Retinal pigment epithelial cell (primary cell): Measurements from ENCODE around the gene L3MBTL4.

Experiments used
- DNase-seq: peaks from one replicate; pipeline ENCODE4 v3.0.0-alpha.2; 2010; ENCODE audit warnings: low read depth
- H3K4me3 ChIP-seq: 2 replicates; pipeline ENCODE4 v1.5.1; 2011; ENCODE audit warnings: mild to moderate bottlenecking, low read length, control low read depth, moderate library complexity
- TF ChIP-seq, protein P1 (sequence below): conservative IDR thresholded peaks from 2 replicates; pipeline ENCODE4 v1.5.1; 2011; ENCODE audit warnings: low read depth, low read length, control low read depth, inconsistent platforms

L3MBTL4 gene

DNA sequence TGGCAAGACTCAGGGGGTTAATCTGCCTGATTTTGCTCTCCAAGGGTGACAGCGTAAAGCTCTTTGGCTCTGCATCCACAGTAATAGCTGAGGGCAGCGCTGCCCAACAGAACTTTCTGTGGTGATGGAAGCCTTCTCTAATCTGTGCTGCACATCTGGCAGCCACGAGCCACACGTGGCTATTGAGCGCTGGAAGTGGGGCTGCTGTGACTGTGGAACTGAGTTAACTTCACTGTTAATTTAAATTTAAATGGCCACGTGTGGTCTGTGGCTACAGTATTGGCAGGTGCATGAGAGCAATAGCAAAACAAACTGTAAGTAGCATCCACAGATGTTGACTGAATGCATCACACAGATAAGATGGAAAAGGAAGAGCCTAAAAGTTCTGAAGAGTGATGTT lies 472.1 kb downstream of the L3MBTL4 start:
- DNase-seq = no peak
- TF ChIP-seq, protein P1, sequence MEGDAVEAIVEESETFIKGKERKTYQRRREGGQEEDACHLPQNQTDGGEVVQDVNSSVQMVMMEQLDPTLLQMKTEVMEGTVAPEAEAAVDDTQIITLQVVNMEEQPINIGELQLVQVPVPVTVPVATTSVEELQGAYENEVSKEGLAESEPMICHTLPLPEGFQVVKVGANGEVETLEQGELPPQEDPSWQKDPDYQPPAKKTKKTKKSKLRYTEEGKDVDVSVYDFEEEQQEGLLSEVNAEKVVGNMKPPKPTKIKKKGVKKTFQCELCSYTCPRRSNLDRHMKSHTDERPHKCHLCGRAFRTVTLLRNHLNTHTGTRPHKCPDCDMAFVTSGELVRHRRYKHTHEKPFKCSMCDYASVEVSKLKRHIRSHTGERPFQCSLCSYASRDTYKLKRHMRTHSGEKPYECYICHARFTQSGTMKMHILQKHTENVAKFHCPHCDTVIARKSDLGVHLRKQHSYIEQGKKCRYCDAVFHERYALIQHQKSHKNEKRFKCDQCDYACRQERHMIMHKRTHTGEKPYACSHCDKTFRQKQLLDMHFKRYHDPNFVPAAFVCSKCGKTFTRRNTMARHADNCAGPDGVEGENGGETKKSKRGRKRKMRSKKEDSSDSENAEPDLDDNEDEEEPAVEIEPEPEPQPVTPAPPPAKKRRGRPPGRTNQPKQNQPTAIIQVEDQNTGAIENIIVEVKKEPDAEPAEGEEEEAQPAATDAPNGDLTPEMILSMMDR = no peak
- no peak overlapping the region for H3K4me3 ChIP-seq

DNA sequence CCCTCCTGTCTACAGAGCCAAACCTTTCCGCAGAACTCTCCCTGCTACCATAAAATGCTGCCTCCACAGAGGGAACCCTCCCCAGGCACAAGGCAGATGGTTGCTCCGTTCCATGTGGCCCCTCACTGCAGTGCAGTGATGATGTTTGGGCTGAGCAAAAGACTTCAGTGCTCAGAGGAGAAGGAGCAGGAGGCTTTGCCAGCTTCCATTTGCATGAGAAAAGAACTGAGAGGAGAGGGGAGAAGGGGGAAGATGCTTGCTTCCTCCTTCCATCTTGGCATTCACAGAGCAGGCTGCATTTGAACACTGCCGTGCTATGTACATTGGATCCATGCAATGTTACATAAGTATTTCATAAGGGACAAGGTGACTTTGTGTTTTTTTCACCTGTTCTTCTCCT lies 472.8 kb downstream of the L3MBTL4 start:
- H3K4me3 ChIP-seq = no peak overlapping the region
- DNase-seq = no peak
- TF ChIP-seq, protein P1 = no peak

DNA sequence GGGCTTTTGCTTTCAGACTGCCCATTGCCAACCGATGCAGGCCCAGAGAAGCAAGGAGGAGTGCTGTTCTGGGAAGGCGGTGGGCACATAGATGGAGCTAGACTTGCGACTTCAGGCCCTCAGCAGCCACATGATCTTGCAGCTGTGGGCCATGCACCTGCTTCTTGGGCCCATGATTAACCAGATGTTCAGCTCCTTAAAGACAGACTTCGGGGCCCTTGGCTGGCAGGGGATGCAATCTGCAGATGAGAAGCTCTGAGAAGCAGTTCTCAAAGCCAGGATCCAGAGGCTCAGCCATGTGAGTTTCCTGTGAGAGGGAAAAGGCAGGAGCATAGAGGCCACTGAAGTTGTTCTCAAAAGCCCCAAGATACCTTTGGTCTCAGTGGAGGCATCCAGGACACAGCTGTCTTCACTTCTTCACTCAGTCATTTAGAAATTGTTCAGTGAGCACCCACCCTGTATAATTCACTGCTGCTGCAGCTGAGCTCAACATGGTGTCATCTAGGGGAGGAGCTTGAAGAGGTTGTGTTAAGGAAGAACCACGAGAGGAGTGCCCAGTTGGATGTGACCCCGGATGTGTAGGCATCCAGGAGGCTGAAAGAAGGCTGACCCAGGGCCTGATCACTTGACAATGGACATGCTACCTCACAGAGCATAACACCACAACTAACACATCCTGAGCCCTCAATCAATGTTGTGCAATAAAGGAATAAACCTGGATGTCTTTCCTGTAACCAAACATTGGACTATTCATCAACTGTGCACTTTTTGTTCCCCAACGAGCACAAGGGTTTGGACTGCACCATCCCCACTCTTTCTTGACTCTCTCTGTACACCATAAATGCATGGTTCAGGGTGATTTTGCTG lies 474.7 kb downstream of the L3MBTL4 start:
- H3K4me3 ChIP-seq = no peak overlapping the region
- TF ChIP-seq, protein P1 = no peak
- DNase-seq = no peak

DNA sequence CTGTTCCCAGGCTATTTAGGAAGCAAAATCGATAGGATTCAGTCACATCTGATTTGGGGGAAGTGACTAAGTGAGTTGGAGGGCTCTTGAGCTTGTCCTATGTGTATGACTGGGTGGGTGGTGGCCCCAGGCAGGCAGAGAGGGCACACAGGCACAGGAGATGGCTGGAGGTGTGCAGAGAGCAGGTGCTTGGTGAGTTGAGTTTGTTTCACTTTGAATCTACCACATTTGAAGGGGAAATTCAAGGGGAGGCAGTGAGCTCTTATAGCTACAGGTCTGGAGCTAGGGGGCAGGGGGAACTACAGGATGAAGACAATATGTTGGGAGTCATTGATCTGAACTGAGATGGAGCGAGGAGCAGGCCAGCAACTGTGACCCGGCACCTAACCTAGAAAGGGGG lies 476.9 kb downstream of the L3MBTL4 start:
- H3K4me3 ChIP-seq = no peak overlapping the region
- no peak for DNase-seq
- TF ChIP-seq, protein P1 = no peak

DNA sequence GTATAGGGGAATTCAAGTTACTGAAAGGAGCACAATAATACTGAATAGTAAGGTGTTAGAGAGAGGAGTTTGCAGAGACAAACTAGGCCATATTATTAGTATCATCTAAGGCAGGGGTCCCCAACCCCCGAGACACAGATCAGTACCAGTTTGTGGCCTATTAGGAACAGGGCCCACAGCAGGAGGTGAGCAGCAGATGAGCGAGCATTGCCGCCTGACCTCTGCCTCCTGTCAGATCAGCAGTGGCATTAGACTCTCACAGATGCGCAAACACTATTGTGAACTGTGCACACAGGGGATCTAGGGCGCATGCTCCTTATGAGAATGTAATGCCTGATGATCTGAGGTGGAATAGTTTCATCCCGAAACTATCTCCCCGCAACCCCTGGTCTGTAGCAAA lies 477.6 kb downstream of the L3MBTL4 start:
- no peak overlapping the region for H3K4me3 ChIP-seq
- DNase-seq = no peak
- TF ChIP-seq, protein P1 = no peak

DNA sequence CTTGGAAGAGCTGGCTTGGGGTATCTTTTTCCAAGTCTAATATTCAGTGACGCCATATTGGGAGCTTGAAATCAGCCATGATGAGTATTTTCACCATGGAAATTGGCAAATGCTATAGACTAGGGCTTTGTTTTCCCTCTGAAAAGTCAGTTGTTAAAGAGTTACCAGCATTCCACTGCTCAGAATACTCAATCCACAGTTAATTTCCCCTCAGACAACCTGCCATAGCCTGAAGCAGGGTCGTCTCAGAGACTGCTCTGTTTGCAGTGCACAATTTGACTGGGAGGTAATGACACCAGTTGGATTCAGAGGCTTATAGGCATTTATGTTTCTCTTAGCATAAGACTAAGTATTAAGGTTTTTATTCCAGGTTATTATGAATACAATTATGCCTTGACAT lies 483.9 kb downstream of the L3MBTL4 start:
- TF ChIP-seq, protein P1 = no peak
- H3K4me3 ChIP-seq = no peak overlapping the region
- DNase-seq = no peak

DNA sequence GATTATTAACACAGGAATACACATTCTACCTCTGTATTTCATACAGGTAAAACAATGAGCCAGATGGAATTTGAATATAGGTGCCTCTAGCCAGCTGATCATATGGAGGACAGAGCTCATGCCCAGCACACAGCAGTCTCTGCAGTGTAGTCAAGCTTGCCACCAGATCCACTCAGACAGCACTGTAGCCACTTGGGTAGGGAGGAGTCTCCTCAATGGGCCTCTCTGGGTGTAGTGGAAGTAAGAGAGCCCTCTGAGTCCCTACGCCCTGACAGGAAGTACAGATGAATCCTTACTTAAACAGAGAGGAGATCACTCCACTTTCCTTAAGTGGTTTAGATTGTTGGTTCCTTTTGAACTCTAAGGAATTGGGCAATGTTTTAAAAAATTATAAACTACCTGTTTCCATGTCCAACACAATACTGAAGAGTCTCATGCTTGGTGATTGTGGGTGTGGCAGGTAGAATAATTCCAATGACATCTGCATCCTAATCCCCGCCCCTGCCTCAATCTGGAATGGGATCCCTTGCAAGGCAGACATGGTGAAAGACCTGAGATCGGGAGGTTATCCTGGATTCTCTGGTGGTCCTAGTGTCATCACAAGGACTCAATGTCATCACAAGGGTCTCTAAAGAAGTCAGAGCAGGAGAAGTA lies 496.4 kb downstream of the L3MBTL4 start:
- TF ChIP-seq, protein P1 = no peak
- no peak for DNase-seq
- no peak overlapping the region for H3K4me3 ChIP-seq
